HEK293 (cell line): Measurements from ENCODE around the gene KLHL28.
A peak's percentile ranks its signal among the peaks of the same experiment; 100 is the strongest.

ENCODE experiments used
- ATF2 ChIP-seq: fragments of 450-650 bp; formaldehyde crosslinking; IDR thresholded peaks from 2 replicates; pipeline ENCODE4 v1.5.1; 2016; ENCODE audit warnings: missing biosample characterization, missing genetic modification characterization, low read depth
- MYNN ChIP-seq: fragments of 450-650 bp; formaldehyde crosslinking; IDR thresholded peaks from 2 replicates; pipeline ENCODE4 v1.5.1; 2016; ENCODE audit warnings: missing biosample characterization, missing genetic modification characterization, borderline replicate concordance
- MZF1 ChIP-seq: fragments of 450-650 bp; formaldehyde crosslinking; IDR thresholded peaks from 2 replicates; pipeline ENCODE4 v1.5.1; 2017; ENCODE audit warnings: missing biosample characterization, missing genetic modification characterization, borderline replicate concordance
- PATZ1 ChIP-seq: fragments of 450-650 bp; formaldehyde crosslinking; IDR thresholded peaks from 2 replicates; pipeline ENCODE4 v1.5.1; 2016; ENCODE audit warnings: missing biosample characterization, missing genetic modification characterization
- PRDM10 ChIP-seq: fragments of 450-650 bp; formaldehyde crosslinking; IDR thresholded peaks from 2 replicates; pipeline ENCODE4 v1.5.1; 2016; ENCODE audit warnings: missing biosample characterization, missing genetic modification characterization
- PRDM6 ChIP-seq: fragments of 450-650 bp; formaldehyde crosslinking; IDR thresholded peaks from 2 replicates; pipeline ENCODE4 v1.5.1; 2017; ENCODE audit warnings: missing biosample characterization, missing genetic modification characterization
- SP2 ChIP-seq: fragments of 450-650 bp; formaldehyde crosslinking; IDR thresholded peaks from 2 replicates; pipeline ENCODE4 v1.5.1; 2016; ENCODE audit warnings: missing biosample characterization, missing genetic modification characterization
- SP7 ChIP-seq: fragments of 450-650 bp; formaldehyde crosslinking; IDR thresholded peaks from 2 replicates; pipeline ENCODE4 v1.5.1; 2016; ENCODE audit warnings: missing biosample characterization, missing genetic modification characterization
- TRIM28 ChIP-seq: IDR thresholded peaks from 2 replicates; pipeline ENCODE4 v1.6.1; 2011; ENCODE audit warnings: low read length, control low read depth, borderline replicate concordance
- WT1 ChIP-seq: fragments of 450-650 bp; formaldehyde crosslinking; IDR thresholded peaks from 2 replicates; pipeline ENCODE4 v1.5.1; 2016; ENCODE audit warnings: missing biosample characterization, missing genetic modification characterization
- ZBTB6 ChIP-seq: fragments of 450-650 bp; formaldehyde crosslinking; IDR thresholded peaks from 2 replicates; pipeline ENCODE4 v1.5.1; 2017; ENCODE audit warnings: missing biosample characterization, missing genetic modification characterization
- ZFHX2 ChIP-seq: fragments of 450-650 bp; formaldehyde crosslinking; conservative IDR thresholded peaks from 2 replicates; pipeline ENCODE4 v1.5.1; 2016; ENCODE audit warnings: missing biosample characterization, missing genetic modification characterization
- ZNF121 ChIP-seq: fragments of 450-650 bp; formaldehyde crosslinking; IDR thresholded peaks from 2 replicates; pipeline ENCODE4 v1.5.1; 2016; ENCODE audit warnings: missing biosample characterization, missing genetic modification characterization
- ZNF223 ChIP-seq: fragments of 450-650 bp; formaldehyde crosslinking; IDR thresholded peaks from 2 replicates; pipeline ENCODE4 v1.5.1; 2016; ENCODE audit warnings: missing biosample characterization, missing genetic modification characterization
- ZNF398 ChIP-seq: fragments of 450-650 bp; formaldehyde crosslinking; IDR thresholded peaks from 2 replicates; pipeline ENCODE4 v1.5.1; 2017; ENCODE audit warnings: missing biosample characterization, missing genetic modification characterization
- ZNF514 ChIP-seq: fragments of 450-650 bp; formaldehyde crosslinking; IDR thresholded peaks from 2 replicates; pipeline ENCODE4 v1.5.1; 2016; ENCODE audit warnings: missing biosample characterization, missing genetic modification characterization
- ZNF558 ChIP-seq: fragments of 450-650 bp; formaldehyde crosslinking; IDR thresholded peaks from 2 replicates; pipeline ENCODE4 v1.5.1; 2016; ENCODE audit warnings: missing biosample characterization, missing genetic modification characterization
- ZNF621 ChIP-seq: fragments of 450-650 bp; formaldehyde crosslinking; IDR thresholded peaks from 2 replicates; pipeline ENCODE4 v1.5.1; 2017; ENCODE audit warnings: missing biosample characterization, missing genetic modification characterization
- ZNF623 ChIP-seq: fragments of 450-650 bp; formaldehyde crosslinking; IDR thresholded peaks from 2 replicates; pipeline ENCODE4 v1.5.1; 2016; ENCODE audit warnings: missing biosample characterization, missing genetic modification characterization
- ZNF704 ChIP-seq: fragments of 450-650 bp; formaldehyde crosslinking; IDR thresholded peaks from 2 replicates; pipeline ENCODE4 v1.5.1; 2016; ENCODE audit warnings: missing biosample characterization, missing genetic modification characterization
- ZNF830 ChIP-seq: fragments of 450-650 bp; IDR thresholded peaks from 2 replicates; pipeline ENCODE4 v1.5.0; 2018; ENCODE audit warnings: missing biosample characterization, missing genetic modification characterization, low read depth, mild to moderate bottlenecking, moderate library complexity
- ZSCAN16 ChIP-seq: fragments of 450-650 bp; formaldehyde crosslinking; IDR thresholded peaks from 2 replicates; pipeline ENCODE4 v1.5.1; 2016; ENCODE audit warnings: missing biosample characterization, missing genetic modification characterization
- ZSCAN18 ChIP-seq: fragments of 450-650 bp; formaldehyde crosslinking; IDR thresholded peaks from 2 replicates; pipeline ENCODE4 v1.5.1; 2016; ENCODE audit warnings: missing biosample characterization, missing genetic modification characterization

The KLHL28 gene

GRCh38 chr14:44961554-44962333 lies at the start of gene KLHL28, which contains the start of gene TOGARAM1 (continued):
- peak; percentile 91 for TF ChIP-seq PRDM10 (tag by site-specific recombination)
- no peak for TF ChIP-seq ZNF830 (tag by site-specific recombination)
- no peak for TF ChIP-seq ATF2
- peak; percentile 92 for TF ChIP-seq SP2 (tag by site-specific recombination)
- no peak for TF ChIP-seq ZFHX2 (tag by site-specific recombination)
- 0 out of 2 replicates have a peak, but pooled peaks have one; percentile 18 for TF ChIP-seq ZBTB6 (tag by site-specific recombination)
- TF ChIP-seq ZSCAN18 (tag by site-specific recombination): no peak
- TF ChIP-seq ZNF558: no peak
- TF ChIP-seq ZNF514 (tag by site-specific recombination): no peak
- TF ChIP-seq TRIM28: no peak
- TF ChIP-seq WT1 (tag by site-specific recombination): no peak; the same call in 1 of the 2 replicates
- TF ChIP-seq ZNF621 (tag by site-specific recombination): no peak
- no peak for TF ChIP-seq PRDM6 (tag by site-specific recombination)
- TF ChIP-seq ZNF223 (tag by site-specific recombination): no peak
- TF ChIP-seq MZF1: no peak
- TF ChIP-seq ZNF398 (tag by site-specific recombination): no peak
- TF ChIP-seq SP7 (tag by site-specific recombination): peak; percentile 32; the same call in 1 of the 2 replicates
- TF ChIP-seq MYNN (tag by site-specific recombination): no peak
- TF ChIP-seq PATZ1: peak; percentile 94; the same call in 1 of the 2 replicates
- TF ChIP-seq ZSCAN16 (tag by site-specific recombination): no peak
- no peak for TF ChIP-seq ZNF623 (tag by site-specific recombination)
- no peak for TF ChIP-seq ZNF121 (tag by site-specific recombination)
- no peak for TF ChIP-seq ZNF704 (tag by site-specific recombination)
